Sigmoid colon (tissue), 7 donors: Measurements from ENCODE around the gene MALAT1. TPM values are rescaled to one million over a fixed set of nuclear protein-coding genes. Genes with fewer than 3 reads are reported as not detected.
"Not testable (repeated sequence)": the region's sequence is repeated elsewhere in the genome, so short reads cannot be mapped to it uniquely, and the experiment has no call there.

Source experiments
- DNase-seq: peaks from one replicate; pipeline ENCODE4 v3.0.0-alpha.2; 2019
- H3K27ac ChIP-seq, 4 donors: fragments of 200-600 bp; sonication (generic); one replicate each; pipeline ENCODE4 v1.5.1; 2016 to 2019; ENCODE audit warnings: mild to moderate bottlenecking in 1 of 4
- H3K27me3 ChIP-seq, 3 donors: fragments of 200-600 bp; sonication (generic); one replicate each; pipeline ENCODE4 v1.5.1; 2019; ENCODE audit warnings: mild to moderate bottlenecking in 1 of 3
- H3K36me3 ChIP-seq, 4 donors: fragments of 200-600 bp; sonication (generic); one replicate each; pipeline ENCODE4 v1.5.1; 2016 to 2019
- H3K4me1 ChIP-seq, 4 donors: fragments of 200-600 bp; sonication (generic); one replicate each; pipeline ENCODE4 v1.5.1; 2017 to 2019
- H3K4me3 ChIP-seq, 4 donors: fragments of 200-600 bp; sonication (generic); one replicate each; pipeline ENCODE4 v1.5.1; 2017 to 2019; ENCODE audit warnings: mild to moderate bottlenecking in 2 of 4, moderate library complexity in 1 of 4
- H3K9me3 ChIP-seq, 4 donors: fragments of 200-600 bp in 3 of 4; sonication (generic) in 3 of 4; one replicate each; pipeline versions ENCODE4 v1.5.1 to v1.6.1; 2013 to 2019
- CTCF ChIP-seq, 4 experiments: fragments of 450-650 bp in 3 of 4; fragments of 200-600 bp in 1 of 4; IDR thresholded peaks; one replicate each; pipeline ENCODE4 v1.5.1; 2016 to 2019; ENCODE audit warnings: antibody characterized with exemption in 4 of 4, mild to moderate bottlenecking in 3 of 4, moderate library complexity in 2 of 4
- EP300 ChIP-seq, 4 donors: sonication (generic); formaldehyde crosslinking; IDR thresholded peaks; one replicate each; pipeline ENCODE4 v1.6.1; 2017; ENCODE audit warnings: antibody characterized with exemption in 4 of 4
- POLR2A ChIP-seq, 2 donors: fragments of 450-650 bp; IDR thresholded peaks; one replicate each; pipeline ENCODE4 v1.6.1; 2016; ENCODE audit warnings: antibody characterized with exemption in 2 of 2, mild to moderate bottlenecking in 2 of 2, moderate library complexity in 2 of 2
- POLR2AphosphoS5 ChIP-seq, 4 donors: sonication (generic); formaldehyde crosslinking; IDR thresholded peaks; one replicate each; pipeline ENCODE4 v1.6.1; 2017; ENCODE audit warnings: antibody characterized with exemption in 4 of 4
- WGBS, 2 donors: extraction: QIAGEN DNeasy Blood & Tissue Kit; methylation state at CpG; one replicate each; pipeline ENCODE4 v1.1.7; 2013; 5-methylcytosine and 5-hydroxymethylcytosine counted together
- intact Hi-C: fragments of 100-400 bp; cut with DNase I; formaldehyde crosslinking; loops from one replicate; pipeline ENCODE4 v1.15.1; 2023
- polyA plus RNA-seq, 3 donors: library from polyadenylated mRNA; stranded (reverse); fragments of 200-250 nt; gene quantifications; one replicate each; pipeline ENCODE4 v1.2.3, GENCODE V29; 2013
- total RNA-seq, 4 donors: library from RNA; depleted of rRNA; stranded (reverse); fragments of >200 nt; gene quantifications; one replicate each; pipeline ENCODE4 v1.1.0, GENCODE V29; 2016
- donor health status: healthy with polysubstance abuse.
- donor health status: Bipolar disorder and iron deficiency.
- donor health status: healthy.

Gene MALAT1
- total and polyA plus RNA-seq, 7 donors = 6.6 to 32,672 (median 10,511) TPM

GRCh38 chr11:65468874-65469333 is 29.9 kb upstream of the MALAT1 start:
- H3K36me3 ChIP-seq = no peaks in the 10 kb centered on the region
- H3K27me3 ChIP-seq = no peaks in the 10 kb centered on the region
- no peak overlapping the region for H3K4me3 ChIP-seq
- H3K4me1 ChIP-seq = peaks cover 0 to 41% (median 27%) of the 10 kb centered on the region in 4 donors
- peak; percentile 78 for DNase-seq
- peak overlapping the region; percentile 15 to 98 (median 25) for H3K27ac ChIP-seq
- WGBS, 2 donors = 7 to 26% methylated on average over 3 of the region's 3 CpGs
- no peaks in the 10 kb centered on the region for H3K9me3 ChIP-seq
- TF ChIP-seq CTCF (IDR thresholded peaks at IDR 0.05) (peak in 2 of 4 experiments; percentile 34 to 60), POLR2AphosphoS5 (IDR thresholded peaks at IDR 0.05) (no peak)
- intact Hi-C loops = loop anchor here (1.0 to 5.0 kb wide), 2 partner anchors 53 to 87 kb away; partner anchors contain the start of gene SLC25A45

- no peaks in the 10 kb centered on the region for H3K36me3 ChIP-seq
- H3K27ac ChIP-seq = peak overlapping the region; percentile 92 to 100 (median 96)
- H3K4me3 ChIP-seq = no peak overlapping the region
- peak; percentile 64 for DNase-seq
- no peak for TF ChIP-seq POLR2AphosphoS5 (IDR thresholded peaks at IDR 0.05)
- TF ChIP-seq POLR2A (IDR thresholded peaks at IDR 0.05) = no peak
- TF ChIP-seq CTCF (IDR thresholded peaks at IDR 0.05) = no peak
- TF ChIP-seq EP300 (IDR thresholded peaks at IDR 0.05) = no peak
- H3K9me3 ChIP-seq = no peaks in the 10 kb centered on the region
- 89 to 91% methylated on average over 8 of the region's 8 CpGs for WGBS, 2 donors
- intact Hi-C loops = loop anchor here (2.0 kb wide), 1 partner anchor 36 kb away; no protein-coding TSS in a partner anchor
- H3K4me1 ChIP-seq = peaks cover 0 to 41% (median 27%) of the 10 kb centered on the region in 4 donors
- H3K27me3 ChIP-seq = no peaks in the 10 kb centered on the region
Observed at GRCh38 chr11:65470433-65471049, 28.3 kb upstream of the MALAT1 start.

- WGBS, 2 donors = 31 to 50% methylated on average over 8 of the region's 8 CpGs
- H3K4me1 ChIP-seq = peaks cover 0 to 48% (median 33%) of the 10 kb centered on the region in 4 donors
- H3K36me3 ChIP-seq = no peaks in the 10 kb centered on the region
- intact Hi-C loops = loop anchor here (2.0 kb wide), 1 partner anchor 35 kb away; no protein-coding TSS in a partner anchor
- H3K4me3 ChIP-seq = peak overlapping the region; percentile 18 to 37 (median 24)
- H3K27me3 ChIP-seq = no peaks in the 10 kb centered on the region
- peak; percentile 95 for DNase-seq
- TF ChIP-seq POLR2AphosphoS5 (IDR thresholded peaks at IDR 0.05) = peak; percentile 42 to 67 (median 63)
- TF ChIP-seq POLR2A (IDR thresholded peaks at IDR 0.05) = no peak
- peak in 2 of 4 donors; percentile 43 to 88 for TF ChIP-seq EP300 (IDR thresholded peaks at IDR 0.05)
- peak in 3 of 4 experiments; percentile 53 to 59 (median 56) for TF ChIP-seq CTCF (IDR thresholded peaks at IDR 0.05)
- H3K27ac ChIP-seq = peak overlapping the region; percentile 92 to 100 (median 96)
- H3K9me3 ChIP-seq = no peaks in the 10 kb centered on the region
Observed at GRCh38 chr11:65471447-65471891, 27.4 kb upstream of the MALAT1 start.

GRCh38 chr11:65472588-65473277 is 26.1 kb upstream of the MALAT1 start:
- Histone ChIP-seq H3K27ac (peak overlapping the region; percentile 92 to 100 (median 96)), H3K4me1 (peaks cover 0 to 51% (median 39%) of the 10 kb centered on the region in 4 donors), H3K4me3 (peak overlapping the region in 1 of 4 donors; percentile 11)
- H3K27me3 ChIP-seq, intact Hi-C loops, H3K9me3 ChIP-seq, DNase-seq, H3K36me3 ChIP-seq: not testable (repeated sequence)
- 68 to 82% methylated on average over 14 of the region's 14 CpGs for WGBS, 2 donors

- Histone ChIP-seq H3K36me3 (no peaks in the 10 kb centered on the region), H3K27me3 (no peaks in the 10 kb centered on the region), H3K9me3 (no peaks in the 10 kb centered on the region), H3K4me1 (peaks cover 0 to 51% (median 45%) of the 10 kb centered on the region in 4 donors), H3K4me3 (no peak overlapping the region), H3K27ac (peak overlapping the region; percentile 92 to 100 (median 96))
- intact Hi-C loops = no loop called here
- no peak for DNase-seq
- TF ChIP-seq POLR2A (IDR thresholded peaks at IDR 0.05) (no peak), EP300 (IDR thresholded peaks at IDR 0.05) (no peak), POLR2AphosphoS5 (IDR thresholded peaks at IDR 0.05) (no peak), CTCF (IDR thresholded peaks at IDR 0.05) (no peak)
- 90 to 91% methylated on average over 7 of the region's 7 CpGs for WGBS, 2 donors
Observed at GRCh38 chr11:65473278-65473860, 25.5 kb upstream of the MALAT1 start.
